D721Med (cell line): Measurements from ENCODE around the gene MAPK12.
A peak's percentile ranks its signal among the peaks of the same experiment; 100 is the strongest.

Experiments used
- DNase-seq: peaks from one replicate; pipeline ENCODE4 v3.0.0; 2011; ENCODE audit warnings: low spot score; ENCODE audit not compliant: insufficient read length
- FAIRE-seq: peaks from 2 replicates; lab custom pipeline; 2011; peaks lifted over from hg19 to GRCh38; lab: Jason Lieb, UNC
- CTCF ChIP-seq: IDR thresholded peaks from 2 replicates; pipeline ENCODE4 v1.5.1; 2012; ENCODE audit warnings: mild to moderate bottlenecking, control low read depth; ENCODE audit not compliant: insufficient read depth; ENCODE audit errors: missing control alignments

MAPK12 gene

GRCh38 chr22:50218996-50219727 lies 42.3 kb downstream of the MAPK12 start:
- peak; percentile 59 for DNase-seq
- TF ChIP-seq CTCF = no peak
- no peak for FAIRE-seq

GRCh38 chr22:50218153-50218995 lies 43.1 kb downstream of the MAPK12 start:
- TF ChIP-seq CTCF = no peak
- DNase-seq (no peak), FAIRE-seq (no peak)

GRCh38 chr22:50217543-50218152 lies 43.8 kb downstream of the MAPK12 start:
- FAIRE-seq = no peak
- no peak for DNase-seq
- TF ChIP-seq CTCF = no peak

GRCh38 chr22:50216684-50217520 lies 44.6 kb downstream of the MAPK12 start:
- DNase-seq (no peak), FAIRE-seq (no peak)
- no peak for TF ChIP-seq CTCF

- DNase-seq (no peak), FAIRE-seq (no peak)
- no peak for TF ChIP-seq CTCF
These were observed 45.3 kb downstream of the MAPK12 start for GRCh38 chr22:50216055-50216683.

GRCh38 chr22:50215297-50216054 lies 46.0 kb downstream of the MAPK12 start:
- TF ChIP-seq CTCF = no peak
- no peak for DNase-seq
- FAIRE-seq = no peak
